BE2C (cell line): Measurements from ENCODE around the gene PDZD4.

Source experiments
- DNase-seq: peaks from one replicate; pipeline ENCODE4 v3.0.0-alpha.2; 2020
- H3K27me3 ChIP-seq: fragments of 250-450 bp; sonication (Bioruptor Pico); 2 replicates; pipeline ENCODE4 v1.5.1; 2020; ENCODE audit warnings: mild to moderate bottlenecking
- H3K36me3 ChIP-seq: fragments of 250-450 bp; sonication (Bioruptor Pico); 2 replicates; pipeline ENCODE4 v1.5.1; 2020; ENCODE audit warnings: mild to moderate bottlenecking
- H3K4me1 ChIP-seq: fragments of 250-450 bp; sonication (Bioruptor Pico); 2 replicates; pipeline ENCODE4 v1.5.1; 2020
- H3K4me3 ChIP-seq: 2 replicates; pipeline ENCODE4 v1.5.1; 2011; ENCODE audit warnings: low read depth, low read length
- H3K9me3 ChIP-seq: fragments of 250-450 bp; sonication (Bioruptor Pico); 2 replicates; pipeline ENCODE4 v1.5.1; 2020
- CTCF ChIP-seq: IDR thresholded peaks from 2 replicates; pipeline ENCODE4 v1.5.1; 2012; ENCODE audit warnings: mild to moderate bottlenecking, low read depth, low read length

PDZD4 gene

GRCh38 chrX:153869473-153870287 lies 39.3 kb upstream of the PDZD4 start:
- DNase-seq, result no peak
- no peaks in the 10 kb centered on the region for H3K9me3 ChIP-seq
- H3K4me3 ChIP-seq, result no peak overlapping the region
- no peak for TF ChIP-seq CTCF
- H3K4me1 ChIP-seq, result peaks cover 20% of the 10 kb centered on the region
- H3K27me3 ChIP-seq, result no peaks in the 10 kb centered on the region
- H3K36me3 ChIP-seq, result peaks cover 78% of the 10 kb centered on the region

- Histone ChIP-seq H3K9me3 (no peaks in the 10 kb centered on the region), H3K27me3 (no peaks in the 10 kb centered on the region), H3K4me1 (peaks cover 29% of the 10 kb centered on the region), H3K4me3 (no peak overlapping the region), H3K36me3 (peaks cover 86% of the 10 kb centered on the region)
- no peak for TF ChIP-seq CTCF
- no peak for DNase-seq
Observed at GRCh38 chrX:153868576-153869472, 38.5 kb upstream of the PDZD4 start.

- peaks cover 88% of the 10 kb centered on the region for H3K36me3 ChIP-seq
- H3K9me3 ChIP-seq, result no peaks in the 10 kb centered on the region
- TF ChIP-seq CTCF, result no peak
- no peak for DNase-seq
- H3K4me1 ChIP-seq, result peaks cover 27% of the 10 kb centered on the region
- H3K4me3 ChIP-seq, result no peak overlapping the region
- H3K27me3 ChIP-seq, result no peaks in the 10 kb centered on the region
Observed at GRCh38 chrX:153867671-153868070, 37.3 kb upstream of the PDZD4 start.

GRCh38 chrX:153867139-153867538 lies 36.8 kb upstream of the PDZD4 start:
- H3K4me1 ChIP-seq, result peaks cover 27% of the 10 kb centered on the region
- no peak for TF ChIP-seq CTCF
- DNase-seq, result no peak
- H3K4me3 ChIP-seq, result no peak overlapping the region
- no peaks in the 10 kb centered on the region for H3K9me3 ChIP-seq
- peaks cover 88% of the 10 kb centered on the region for H3K36me3 ChIP-seq
- no peaks in the 10 kb centered on the region for H3K27me3 ChIP-seq

- TF ChIP-seq CTCF, result no peak
- Histone ChIP-seq H3K4me1 (peaks cover 26% of the 10 kb centered on the region), H3K9me3 (no peaks in the 10 kb centered on the region), H3K4me3 (no peak overlapping the region), H3K36me3 (peaks cover 89% of the 10 kb centered on the region), H3K27me3 (no peaks in the 10 kb centered on the region)
- no peak for DNase-seq
Observed at GRCh38 chrX:153866302-153867019, 36.1 kb upstream of the PDZD4 start.
